Activated CD4-positive, alpha-beta T cell treated with anti-CD3 and anti-CD28 coated beads, Interleukin-2, amount 50 U/mL, for 4 hours (primary cell): ENCODE data around the gene CCDC60.
A peak's percentile ranks its signal among the peaks of the same experiment; 100 is the strongest.

Experiments used
- DNase-seq, 2 experiments: peaks; one replicate each; pipeline ENCODE4 v3.0.0-alpha.2; 2020

Gene CCDC60

GRCh38 chr12:119448611-119449131 is 114.1 kb downstream of the CCDC60 start:
- no peak for DNase-seq

- DNase-seq, result no peak
Observed at GRCh38 chr12:119450771-119451170, 116.2 kb downstream of the CCDC60 start.

GRCh38 chr12:119456824-119457223 is 122.3 kb downstream of the CCDC60 start:
- no peak for DNase-seq

GRCh38 chr12:119457271-119457670 is 122.7 kb downstream of the CCDC60 start:
- DNase-seq, result no peak

- DNase-seq, result no peak
Observed at GRCh38 chr12:119459481-119459880, 125.0 kb downstream of the CCDC60 start.

GRCh38 chr12:119460876-119461275 is 126.3 kb downstream of the CCDC60 start:
- no peak for DNase-seq

GRCh38 chr12:119461636-119462214 is 127.2 kb downstream of the CCDC60 start:
- no peak for DNase-seq

- no peak for DNase-seq
Observed at GRCh38 chr12:119463211-119463926, 128.8 kb downstream of the CCDC60 start.

GRCh38 chr12:119468296-119468695 is 133.8 kb downstream of the CCDC60 start:
- DNase-seq, result no peak

- DNase-seq, result no peak
Observed at GRCh38 chr12:119475650-119476049, 141.1 kb downstream of the CCDC60 start.

- no peak for DNase-seq
Observed at GRCh38 chr12:119476951-119477350, 142.4 kb downstream of the CCDC60 start.

GRCh38 chr12:119479121-119479561 is 144.6 kb downstream of the CCDC60 start:
- no peak for DNase-seq

GRCh38 chr12:119480551-119480950 is 146.0 kb downstream of the CCDC60 start:
- no peak for DNase-seq

GRCh38 chr12:119486599-119487154 is 152.1 kb downstream of the CCDC60 start:
- DNase-seq, result no peak

GRCh38 chr12:119491814-119492213 is 157.3 kb downstream of the CCDC60 start:
- DNase-seq, result no peak

GRCh38 chr12:119500209-119500608 is 165.7 kb downstream of the CCDC60 start:
- DNase-seq, result no peak

GRCh38 chr12:119501052-119501451 is 166.5 kb downstream of the CCDC60 start:
- no peak for DNase-seq

GRCh38 chr12:119505001-119505400 is 170.5 kb downstream of the CCDC60 start:
- DNase-seq, result no peak

GRCh38 chr12:119512772-119513497 is 178.4 kb downstream of the CCDC60 start:
- DNase-seq, result no peak

GRCh38 chr12:119528241-119528640 is 193.7 kb downstream of the CCDC60 start:
- DNase-seq, result no peak

GRCh38 chr12:119540476-119540875 is 205.9 kb downstream of the CCDC60 start:
- no peak for DNase-seq

GRCh38 chr12:119544765-119545625 is 210.5 kb downstream of the CCDC60 start:
- peak; percentile 36 for DNase-seq
